GM19193 (cell line): ENCODE data around the gene CENPQ.

Experiments
- POLR2A ChIP-seq: IDR thresholded peaks from 4 replicates; pipeline ENCODE4 v1.6.1; 2011; ENCODE audit not compliant: insufficient read depth, insufficient read length; ENCODE audit errors: extremely low read depth

The CENPQ gene

GRCh38 chr6:49490633-49491032 is 27.5 kb downstream of the CENPQ start:
- TF ChIP-seq POLR2A: no peak

GRCh38 chr6:49497304-49497703 is 34.1 kb downstream of the CENPQ start:
- TF ChIP-seq POLR2A: no peak

- no peak for TF ChIP-seq POLR2A
Measured at GRCh38 chr6:49499126-49499525, 36.0 kb downstream of the CENPQ start.

GRCh38 chr6:49499623-49500022 is 36.5 kb downstream of the CENPQ start, which contains the start of gene GLYATL3:
Gene GLYATL3 (plus strand): TSS chr6:49499923. CDS start chr6:49511991, 12,068 bp downstream.
- no peak for TF ChIP-seq POLR2A

GRCh38 chr6:49504666-49505065 is 41.5 kb downstream of the CENPQ start:
- no peak for TF ChIP-seq POLR2A

- no peak for TF ChIP-seq POLR2A
Measured at GRCh38 chr6:49506569-49507111, 43.5 kb downstream of the CENPQ start.

- TF ChIP-seq POLR2A: no peak
Measured at GRCh38 chr6:49509342-49509741, 46.2 kb downstream of the CENPQ start.

GRCh38 chr6:49513153-49513989 is 50.2 kb downstream of the CENPQ start:
- TF ChIP-seq POLR2A: no peak

- TF ChIP-seq POLR2A: no peak
Measured at GRCh38 chr6:49514571-49515484, 51.7 kb downstream of the CENPQ start.

GRCh38 chr6:49515485-49516146 is 52.4 kb downstream of the CENPQ start:
- TF ChIP-seq POLR2A: no peak

GRCh38 chr6:49516147-49516505 is 53.0 kb downstream of the CENPQ start:
- no peak for TF ChIP-seq POLR2A

- no peak for TF ChIP-seq POLR2A
Measured at GRCh38 chr6:49517919-49518318, 54.7 kb downstream of the CENPQ start.

GRCh38 chr6:49519660-49520059 is 56.5 kb downstream of the CENPQ start:
- TF ChIP-seq POLR2A: no peak

GRCh38 chr6:49522710-49523593 is 59.8 kb downstream of the CENPQ start:
- no peak for TF ChIP-seq POLR2A
